Measurements from ENCODE around the gene FRYL. TPM values are rescaled to one million over a fixed set of nuclear protein-coding genes. Genes with fewer than 3 reads are reported as not detected.

Gene FRYL
- total RNA-seq, 1 experiment from 2014 or later, result 47.7 TPM

- H3K4me2 ChIP-seq (ENCODE audit: low read length), result no peak overlapping the region
- intact Hi-C loops (cut with micrococcal nuclease), result no loop called here
- H3K4me3 ChIP-seq (replicated peaks in 1 of 2; ENCODE audit: low read depth in 1 of 2, low read length in 2 of 2), result no peak overlapping the region
- BruUV-seq (replicated peaks), result no TSS peak
- H3K9ac ChIP-seq (ENCODE audit: low read length), result no peak overlapping the region
- no peak for TF ChIP-seq CEBPB (IDR thresholded peaks at IDR 0.05; ENCODE audit: low read depth)
- no peak for TF ChIP-seq ATF3 (IDR thresholded peaks at IDR 0.05)
- TF ChIP-seq RAD21 (IDR thresholded peaks at IDR 0.05; ENCODE audit: low read depth), result no peak
- POLR2A ChIA-PET, result no interaction called here
- H4K20me1 ChIP-seq (ENCODE audit: insufficient read depth), result no peaks in the 10 kb centered on the region
- no peaks in the 10 kb centered on the region for H3K9me2 ChIP-seq (ENCODE audit: insufficient read depth)
- peaks cover 56% of the 10 kb centered on the region for H3K79me2 ChIP-seq (ENCODE audit: insufficient read depth, low read length)
- no peaks in the 10 kb centered on the region for H3K27me3 ChIP-seq (ENCODE audit: insufficient read depth, low read length)
- CTCF ChIA-PET, result no interaction called here
- ATAC-seq (no peak), DNase-seq (ENCODE audit: low read depth, low spot score) (no peak)
- H3K27ac ChIP-seq (ENCODE audit: low read depth, low read length), result no peak overlapping the region
- no peaks in the 10 kb centered on the region for H3K9me3 ChIP-seq (ENCODE audit: control insufficient read depth in 1 of 2, insufficient read depth in 1 of 2, low read depth in 1 of 2, low read length in 2 of 2)
- H3K4me1 ChIP-seq (ENCODE audit: control insufficient read depth in 1 of 2, insufficient read depth in 2 of 2, low read length in 2 of 2), result peaks cover 11 to 12% of the 10 kb centered on the region in 2 experiments
- no peaks in the 10 kb centered on the region for H3K36me3 ChIP-seq (ENCODE audit: control insufficient read depth in 1 of 2, insufficient read depth in 2 of 2, low read length in 2 of 2)
- RAD21 ChIA-PET (ENCODE audit: low non-redundant PET in 1 of 2, low total read pairs in 2 of 2, uncharacterized antibody in 2 of 2, unreplicated experiment in 2 of 2), result no interaction called here
- H2AFZ ChIP-seq (ENCODE audit: low read depth, low read length, poor library complexity, severe bottlenecking), result no peak overlapping the region
Observed at GRCh38 chr4:48692897-48693296, 87.2 kb downstream of the FRYL start.

DNA sequence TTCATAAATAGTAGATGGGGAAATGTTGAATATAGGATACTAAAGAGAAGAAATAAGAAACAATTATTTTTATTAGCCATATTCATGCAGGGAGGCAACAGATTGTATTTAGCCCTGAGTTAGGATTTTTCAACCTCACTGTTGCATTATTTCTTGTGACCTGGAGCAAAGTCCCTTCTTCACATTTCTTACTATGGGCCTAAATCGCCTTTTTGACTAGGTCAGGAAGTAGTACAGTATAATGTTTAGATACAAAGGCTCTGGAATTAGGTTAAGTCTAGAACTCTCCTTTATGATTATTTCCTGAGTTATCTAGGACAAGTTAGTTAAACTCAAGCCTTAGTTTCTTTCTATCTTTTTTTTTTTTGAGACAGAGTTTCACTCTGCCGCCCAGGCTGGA, 88.0 kb downstream of the FRYL start:
- Histone ChIP-seq H3K4me2 (ENCODE audit: low read length) (no peak overlapping the region), H3K4me1 (ENCODE audit: control insufficient read depth in 1 of 2, insufficient read depth in 2 of 2, low read length in 2 of 2) (peaks cover 4 to 6% of the 10 kb centered on the region in 2 experiments; a peak in 3 of 4 replicates), H4K20me1 (ENCODE audit: insufficient read depth) (no peaks in the 10 kb centered on the region), H3K27ac (ENCODE audit: low read depth, low read length) (no peak overlapping the region), H3K9ac (ENCODE audit: low read length) (no peak overlapping the region), H3K79me2 (ENCODE audit: insufficient read depth, low read length) (peaks cover 56% of the 10 kb centered on the region), H3K9me2 (ENCODE audit: insufficient read depth) (no peaks in the 10 kb centered on the region), H3K36me3 (ENCODE audit: control insufficient read depth in 1 of 2, insufficient read depth in 2 of 2, low read length in 2 of 2) (no peaks in the 10 kb centered on the region), H3K4me3 (replicated peaks in 1 of 2; ENCODE audit: low read depth in 1 of 2, low read length in 2 of 2) (no peak overlapping the region), H2AFZ (ENCODE audit: low read depth, low read length, poor library complexity, severe bottlenecking) (no peak overlapping the region), H3K9me3 (ENCODE audit: control insufficient read depth in 1 of 2, insufficient read depth in 1 of 2, low read depth in 1 of 2, low read length in 2 of 2) (no peaks in the 10 kb centered on the region), H3K27me3 (ENCODE audit: insufficient read depth, low read length) (no peaks in the 10 kb centered on the region)
- BruUV-seq (replicated peaks), result no TSS peak
- ATAC-seq (no peak), DNase-seq (ENCODE audit: low read depth, low spot score) (no peak)
- TF ChIP-seq RAD21 (IDR thresholded peaks at IDR 0.05; ENCODE audit: low read depth) (no peak), YY1 (IDR thresholded peaks at IDR 0.05; ENCODE audit: extremely low read depth, insufficient replicate concordance, low read depth, low read length) (no peak), CBX3 (IDR thresholded peaks at IDR 0.05; ENCODE audit: low read depth) (no peak)
- ChIA-PET RAD21 (ENCODE audit: low non-redundant PET in 1 of 2, low total read pairs in 2 of 2, uncharacterized antibody in 2 of 2, unreplicated experiment in 2 of 2) (no interaction called here), POLR2A (no interaction called here), CTCF (no interaction called here)
- intact Hi-C loops (cut with micrococcal nuclease), result no loop called here

All from HCT116 (cell line).